Measurements from ENCODE around the gene SRCAP.

The SRCAP gene

DNA sequence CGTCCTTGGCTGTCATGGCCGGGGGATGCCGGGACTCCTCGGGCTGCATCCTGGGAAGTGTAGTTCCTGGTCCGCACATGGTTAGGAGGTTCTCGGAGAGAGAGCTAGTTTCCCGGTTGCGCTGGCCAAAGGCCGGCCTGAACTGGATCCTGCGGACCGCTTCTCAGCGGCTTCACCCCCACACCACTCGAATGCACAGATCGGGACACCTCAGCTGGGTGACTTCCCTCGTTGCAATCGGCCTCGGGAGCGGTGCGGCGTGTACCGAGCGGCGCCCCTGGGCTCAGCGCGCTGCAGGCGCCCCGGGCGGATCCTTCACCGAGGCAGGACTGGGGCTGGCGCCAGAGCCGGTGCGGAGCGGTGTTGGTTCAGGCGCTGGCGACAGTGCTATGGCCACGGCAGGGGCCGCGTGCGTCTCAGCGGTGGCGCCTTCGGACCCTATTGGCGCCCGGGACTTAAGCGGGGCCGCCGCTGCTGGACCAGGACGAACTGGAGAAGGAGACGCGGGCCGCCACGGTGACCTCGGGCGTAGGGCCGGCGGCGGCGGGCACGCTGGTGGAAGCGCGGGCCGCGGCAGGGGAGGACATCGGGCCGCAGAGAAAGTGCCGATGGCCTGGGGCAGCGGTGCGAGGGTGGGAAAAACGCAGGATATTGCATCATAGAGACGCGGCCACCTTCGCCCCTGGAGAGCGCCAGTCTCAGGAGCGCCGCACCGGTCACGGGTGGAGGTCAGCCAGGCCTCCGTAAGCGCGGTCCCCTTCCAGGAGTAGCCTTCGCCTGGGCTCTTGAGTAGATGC lies 76.6 kb downstream of the SRCAP start:
- Histone ChIP-seq H3K27me3 (ENCODE audit: insufficient read depth, low read length) (no peaks in the 10 kb centered on the region), H3K4me1 (ENCODE audit: insufficient read depth, low read length, severe bottlenecking) (no peaks in the 10 kb centered on the region), H2AFZ (ENCODE audit: low read length) (no peak overlapping the region), H3K27ac (ENCODE audit: low read depth, low read length, poor library complexity, severe bottlenecking) (no peak overlapping the region), H3K9me3 (ENCODE audit: low read length) (no peaks in the 10 kb centered on the region), H3F3A (ENCODE audit: insufficient read depth, low read length) (no peaks in the 10 kb centered on the region), H3K9ac (ENCODE audit: low read length) (peak overlapping the region; percentile 11; the same call in 1 of the 2 replicates), H3K4me3 (ENCODE audit: low read depth, low read length, poor library complexity, severe bottlenecking) (peak overlapping the region; percentile 52), H3K79me2 (ENCODE audit: insufficient read depth, low read length) (no peaks in the 10 kb centered on the region), H3K36me3 (ENCODE audit: insufficient read depth, low read length) (peaks cover 45% of the 10 kb centered on the region), H3K4me2 (ENCODE audit: low read length) (peak overlapping the region; percentile 37), H4K20me1 (ENCODE audit: insufficient read depth, low read length) (no peaks in the 10 kb centered on the region), H3K9me2 (ENCODE audit: low read depth, low read length) (no peaks in the 10 kb centered on the region)
- TF ChIP-seq EZH2 (IDR thresholded peaks at IDR 0.05; ENCODE audit: borderline replicate concordance, low read length): no peak
- TF ChIP-seq, protein P1, sequence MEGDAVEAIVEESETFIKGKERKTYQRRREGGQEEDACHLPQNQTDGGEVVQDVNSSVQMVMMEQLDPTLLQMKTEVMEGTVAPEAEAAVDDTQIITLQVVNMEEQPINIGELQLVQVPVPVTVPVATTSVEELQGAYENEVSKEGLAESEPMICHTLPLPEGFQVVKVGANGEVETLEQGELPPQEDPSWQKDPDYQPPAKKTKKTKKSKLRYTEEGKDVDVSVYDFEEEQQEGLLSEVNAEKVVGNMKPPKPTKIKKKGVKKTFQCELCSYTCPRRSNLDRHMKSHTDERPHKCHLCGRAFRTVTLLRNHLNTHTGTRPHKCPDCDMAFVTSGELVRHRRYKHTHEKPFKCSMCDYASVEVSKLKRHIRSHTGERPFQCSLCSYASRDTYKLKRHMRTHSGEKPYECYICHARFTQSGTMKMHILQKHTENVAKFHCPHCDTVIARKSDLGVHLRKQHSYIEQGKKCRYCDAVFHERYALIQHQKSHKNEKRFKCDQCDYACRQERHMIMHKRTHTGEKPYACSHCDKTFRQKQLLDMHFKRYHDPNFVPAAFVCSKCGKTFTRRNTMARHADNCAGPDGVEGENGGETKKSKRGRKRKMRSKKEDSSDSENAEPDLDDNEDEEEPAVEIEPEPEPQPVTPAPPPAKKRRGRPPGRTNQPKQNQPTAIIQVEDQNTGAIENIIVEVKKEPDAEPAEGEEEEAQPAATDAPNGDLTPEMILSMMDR (IDR thresholded peaks at IDR 0.05; ENCODE audit: low read length): no peak

DNA sequence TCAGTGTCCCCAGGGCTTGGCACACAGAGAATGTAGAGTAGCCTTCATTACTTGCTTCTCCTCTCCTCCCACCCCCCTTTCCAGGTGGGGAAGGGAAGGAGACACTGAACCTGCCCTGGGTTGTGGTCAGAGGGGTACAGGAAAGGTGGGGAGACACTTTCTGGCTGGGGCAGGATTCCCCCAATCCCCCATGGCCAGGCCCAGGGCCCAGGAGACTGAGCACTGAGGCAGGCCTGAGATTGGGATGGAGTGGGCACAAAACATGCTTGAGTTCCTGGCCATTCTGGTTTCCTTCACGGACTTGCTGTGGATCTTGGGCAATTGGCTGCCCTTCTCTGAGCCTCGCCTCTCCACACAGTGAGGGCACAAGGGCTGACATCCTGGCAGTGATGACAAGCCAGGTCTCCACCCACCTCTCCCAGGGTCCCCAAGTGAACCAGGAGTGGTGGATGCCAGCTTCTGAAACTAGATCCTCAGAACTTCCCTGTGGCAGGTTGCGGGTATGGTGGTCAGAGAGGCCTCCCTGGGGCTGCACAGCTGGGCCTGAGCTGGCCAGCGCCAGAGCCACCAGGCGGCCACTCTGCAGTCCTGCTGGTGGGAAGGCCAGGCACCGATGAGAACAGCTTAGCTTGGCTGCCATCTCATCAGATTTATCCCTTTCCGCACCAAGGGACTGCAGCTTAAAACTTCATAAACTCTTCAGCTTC lies 78.8 kb downstream of the SRCAP start:
- Histone ChIP-seq H3K4me2 (ENCODE audit: low read length) (no peak overlapping the region), H3K9me3 (ENCODE audit: low read length) (no peaks in the 10 kb centered on the region), H4K20me1 (ENCODE audit: insufficient read depth, low read length) (no peaks in the 10 kb centered on the region), H2AFZ (ENCODE audit: low read length) (no peak overlapping the region), H3K27me3 (ENCODE audit: insufficient read depth, low read length) (no peaks in the 10 kb centered on the region), H3K36me3 (ENCODE audit: insufficient read depth, low read length) (peaks cover 25% of the 10 kb centered on the region), H3K79me2 (ENCODE audit: insufficient read depth, low read length) (no peaks in the 10 kb centered on the region), H3K4me3 (ENCODE audit: low read depth, low read length, poor library complexity, severe bottlenecking) (no peak overlapping the region), H3K4me1 (ENCODE audit: insufficient read depth, low read length, severe bottlenecking) (no peaks in the 10 kb centered on the region), H3F3A (ENCODE audit: insufficient read depth, low read length) (no peaks in the 10 kb centered on the region), H3K9me2 (ENCODE audit: low read depth, low read length) (no peaks in the 10 kb centered on the region), H3K27ac (ENCODE audit: low read depth, low read length, poor library complexity, severe bottlenecking) (no peak overlapping the region), H3K9ac (ENCODE audit: low read length) (no peak overlapping the region)
- no peak for TF ChIP-seq EZH2 (IDR thresholded peaks at IDR 0.05; ENCODE audit: borderline replicate concordance, low read length)
- TF ChIP-seq, protein P1 (IDR thresholded peaks at IDR 0.05; ENCODE audit: low read length): no peak

DNA sequence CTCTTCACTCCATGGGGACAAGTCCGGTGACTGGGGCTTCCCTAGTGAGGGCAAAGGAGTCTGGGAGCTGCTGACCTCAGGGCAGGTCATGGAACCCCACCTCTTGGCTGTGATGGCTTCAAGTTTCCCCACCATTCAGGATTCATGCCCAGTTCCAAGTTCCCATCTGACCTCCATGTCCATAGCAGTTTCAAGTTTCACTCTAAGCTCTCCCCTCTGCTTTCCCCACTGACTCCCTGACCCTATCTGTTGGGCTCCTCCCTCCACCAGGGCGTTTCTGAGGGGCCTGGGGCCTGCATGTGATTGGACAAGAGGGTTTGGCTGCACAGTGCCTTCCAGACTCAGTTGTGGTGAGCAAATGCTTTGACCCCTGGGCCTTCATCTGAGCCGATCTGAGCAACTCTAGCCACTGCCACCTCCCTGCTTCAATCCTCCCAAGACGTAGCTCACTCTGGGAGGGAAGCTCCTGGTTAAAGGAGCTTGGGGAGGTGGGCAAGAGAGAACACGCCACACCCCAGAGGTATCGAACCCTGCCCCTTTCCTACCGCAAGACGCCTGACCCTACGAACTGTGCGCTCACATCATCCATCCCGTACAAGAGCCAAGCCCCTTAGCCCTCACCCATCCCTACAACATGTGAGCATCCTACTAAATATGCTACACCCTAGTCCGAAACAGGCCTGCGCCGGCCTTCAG lies 79.7 kb downstream of the SRCAP start:
- H3K9ac ChIP-seq (ENCODE audit: low read length): no peak overlapping the region
- H3K79me2 ChIP-seq (ENCODE audit: insufficient read depth, low read length): no peaks in the 10 kb centered on the region
- no peaks in the 10 kb centered on the region for H3K27me3 ChIP-seq (ENCODE audit: insufficient read depth, low read length)
- H2AFZ ChIP-seq (ENCODE audit: low read length): no peak overlapping the region
- TF ChIP-seq, protein P1 (IDR thresholded peaks at IDR 0.05; ENCODE audit: low read length): no peak
- TF ChIP-seq EZH2 (IDR thresholded peaks at IDR 0.05; ENCODE audit: borderline replicate concordance, low read length): no peak
- peaks cover 16% of the 10 kb centered on the region for H3K36me3 ChIP-seq (ENCODE audit: insufficient read depth, low read length)
- H3K4me3 ChIP-seq (ENCODE audit: low read depth, low read length, poor library complexity, severe bottlenecking): no peak overlapping the region
- no peaks in the 10 kb centered on the region for H3K9me2 ChIP-seq (ENCODE audit: low read depth, low read length)
- H3K4me1 ChIP-seq (ENCODE audit: insufficient read depth, low read length, severe bottlenecking): no peaks in the 10 kb centered on the region
- H4K20me1 ChIP-seq (ENCODE audit: insufficient read depth, low read length): no peaks in the 10 kb centered on the region
- H3F3A ChIP-seq (ENCODE audit: insufficient read depth, low read length): no peaks in the 10 kb centered on the region
- no peak overlapping the region for H3K4me2 ChIP-seq (ENCODE audit: low read length)
- no peak overlapping the region for H3K27ac ChIP-seq (ENCODE audit: low read depth, low read length, poor library complexity, severe bottlenecking)
- no peaks in the 10 kb centered on the region for H3K9me3 ChIP-seq (ENCODE audit: low read length)

Measured in OCI-LY1 (cell line).